SH-SY5Y (cell line): ENCODE data around the gene TGM5.

Experiments used
- GATA2 ChIP-seq: IDR thresholded peaks from 2 replicates; pipeline ENCODE4 v1.6.1; 2011; ENCODE audit warnings: mild to moderate bottlenecking, low read depth, low read length
- GATA3 ChIP-seq: IDR thresholded peaks from 2 replicates; pipeline ENCODE4 v1.6.1; 2011; ENCODE audit warnings: low read depth, mild to moderate bottlenecking, low read length, moderate library complexity

DNA sequence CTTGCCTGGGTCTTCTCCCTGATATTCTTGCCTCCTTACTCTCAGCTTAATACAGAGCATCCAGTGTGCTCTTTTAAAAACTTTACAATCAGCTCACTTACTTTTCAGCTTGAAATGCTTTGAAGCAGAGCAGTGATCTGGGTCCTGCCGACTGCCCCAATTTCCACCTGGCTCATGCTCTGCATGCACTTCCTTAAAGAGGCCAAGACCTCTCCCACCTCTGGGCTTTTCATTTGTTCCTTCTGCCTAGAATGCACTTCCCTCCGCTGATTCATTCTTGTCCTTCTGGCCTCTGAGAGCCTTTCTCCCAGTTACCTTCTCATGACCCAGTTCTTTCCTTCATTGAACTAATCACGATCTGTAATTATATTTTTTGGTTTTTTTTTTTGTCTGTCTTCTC, 83.5 kb downstream of the TGM5 start:
- no peak for TF ChIP-seq GATA2
- TF ChIP-seq GATA3, result no peak
